GM23248 (cell line): ENCODE results near the gene GPR39. TPM values are rescaled to one million over a fixed set of nuclear protein-coding genes. Genes with fewer than 3 reads are reported as not detected.
A peak's percentile ranks its signal among the peaks of the same experiment; 100 is the strongest.

ENCODE experiments used
- DNase-seq: peaks from one replicate; pipeline ENCODE4 v3.0.0-alpha.2; 2015
- H2AFZ ChIP-seq: fragments of 200-600 bp; sonication (generic); 2 replicates; pipeline ENCODE4 v1.6.1; 2016; ENCODE audit warnings: antibody characterized with exemption
- H3F3A ChIP-seq: fragments of 200-600 bp; sonication (generic); 2 replicates; pipeline ENCODE4 v1.6.1; 2016; ENCODE audit warnings: mild to moderate bottlenecking, antibody characterized with exemption, mixed run types; ENCODE audit not compliant: insufficient read depth
- H3K27ac ChIP-seq: fragments of 200-600 bp; sonication (generic); 2 replicates; pipeline ENCODE4 v1.5.1; 2016; ENCODE audit warnings: mild to moderate bottlenecking
- H3K27me3 ChIP-seq: fragments of 200-600 bp; sonication (generic); replicated peaks from 2 replicates; pipeline ENCODE4 v1.6.1; 2016; ENCODE audit warnings: mild to moderate bottlenecking; ENCODE audit not compliant: insufficient read depth
- H3K36me3 ChIP-seq: fragments of 200-600 bp; sonication (generic); 2 replicates; pipeline ENCODE4 v1.6.1; 2016; ENCODE audit warnings: low read depth, mild to moderate bottlenecking
- H3K4me1 ChIP-seq: fragments of 200-600 bp; sonication (generic); 2 replicates; pipeline ENCODE4 v1.6.1; 2016; ENCODE audit warnings: mild to moderate bottlenecking; ENCODE audit not compliant: insufficient read depth
- H3K4me2 ChIP-seq: fragments of 200-600 bp; sonication (generic); one replicate; pipeline ENCODE4 v1.6.1; 2016; ENCODE audit warnings: mild to moderate bottlenecking; ENCODE audit not compliant: unreplicated experiment
- H3K4me3 ChIP-seq: fragments of 200-600 bp; sonication (generic); 2 replicates; pipeline ENCODE4 v1.5.1; 2016; ENCODE audit warnings: mild to moderate bottlenecking
- H3K79me2 ChIP-seq: fragments of 200-600 bp; sonication (generic); 2 replicates; pipeline ENCODE4 v1.6.1; 2016; ENCODE audit warnings: mild to moderate bottlenecking; ENCODE audit not compliant: insufficient read depth
- H3K9ac ChIP-seq: fragments of 200-600 bp; sonication (generic); 2 replicates; pipeline ENCODE4 v1.6.1; 2016; ENCODE audit warnings: mild to moderate bottlenecking
- H3K9me2 ChIP-seq: fragments of 200-600 bp; sonication (generic); 2 replicates; pipeline ENCODE4 v1.6.1; 2016; ENCODE audit warnings: mixed run types, mild to moderate bottlenecking, moderate library complexity; ENCODE audit not compliant: insufficient read depth
- H3K9me3 ChIP-seq: fragments of 200-600 bp; sonication (generic); one replicate; pipeline ENCODE4 v1.6.1; 2017; ENCODE audit warnings: low read depth
- H4K20me1 ChIP-seq: fragments of 200-600 bp; sonication (generic); 2 replicates; pipeline ENCODE4 v1.6.0; 2016; ENCODE audit not compliant: insufficient read depth
- EZH2 ChIP-seq: fragments of 200-600 bp; sonication (generic); IDR thresholded peaks from 2 replicates; pipeline ENCODE4 v1.6.1; 2018; ENCODE audit warnings: antibody characterized with exemption, mild to moderate bottlenecking; ENCODE audit not compliant: insufficient read depth, poor library complexity, severe bottlenecking
- EZH2phosphoT487 ChIP-seq: fragments of 200-600 bp; sonication (generic); IDR thresholded peaks from 2 replicates; pipeline ENCODE4 v1.6.1; 2018; ENCODE audit warnings: antibody characterized with exemption, moderate library complexity, mild to moderate bottlenecking, low read depth; ENCODE audit not compliant: insufficient read depth
- WGBS, 2 experiments: methylation state at CpG; one replicate each; pipeline ENCODE4 v1.1.6; 2015 to 2017; ENCODE audit warnings: low lambda C conversion rate in 2 of 2, low coverage in 1 of 2; ENCODE audit errors: missing lambda C conversion rate in 2 of 2; 5-methylcytosine and 5-hydroxymethylcytosine counted together
- in situ Hi-C: fragments of 300-500 bp; cut with MboI; formaldehyde crosslinking; loops from 2 replicates; pipeline ENCODE4 v1.15.0; 2020
- polyA plus RNA-seq: library from polyadenylated mRNA; unstranded; fragments of >200 nt; fragmentation: Nextera tagmentation; extraction: Ambion mirVana; gene quantifications from 2 replicates; pipeline ENCODE4 v1.2.1, GENCODE V29; 2016
- total RNA-seq: library from RNA; depleted of rRNA; stranded (reverse); fragments of >200 nt; shearing (Covaris generic); gene quantifications from 2 replicates; pipeline ENCODE4 v1.2.3, GENCODE V29; 2014

The GPR39 gene
- total and polyA plus RNA-seq, 2 experiments from 2014 or later, result 1.6 to 2.6 TPM

DNA sequence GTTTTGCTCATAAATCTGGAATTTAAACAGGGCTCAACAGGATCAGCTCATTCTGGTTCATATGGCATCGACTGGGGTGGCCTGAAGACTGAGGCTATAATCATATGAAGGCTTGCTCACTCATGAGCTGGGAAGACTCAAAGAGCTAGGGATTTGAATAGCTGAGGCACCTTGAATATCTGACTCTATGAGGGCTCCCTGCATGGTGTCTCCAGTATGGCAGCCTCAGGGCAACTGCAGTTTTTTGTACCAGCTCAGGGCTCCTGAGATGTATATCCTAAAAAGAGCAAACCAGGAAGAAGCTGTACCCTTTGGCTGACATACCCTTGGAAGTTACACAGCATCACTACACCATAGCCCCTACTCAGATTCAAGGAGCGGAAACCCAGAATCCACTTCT lies 15.3 kb upstream of the GPR39 start:
- in situ Hi-C loops, result no loop called here
- no peak overlapping the region for H3K4me2 ChIP-seq
- H3K36me3 ChIP-seq, result no peaks in the 10 kb centered on the region
- no peaks in the 10 kb centered on the region for H4K20me1 ChIP-seq
- no peak overlapping the region for H2AFZ ChIP-seq
- no peaks in the 10 kb centered on the region for H3K9me2 ChIP-seq
- no peak overlapping the region for H3K4me3 ChIP-seq
- H3K27me3 ChIP-seq, result no peaks in the 10 kb centered on the region; the same call in 1 of the 2 replicates
- no peak for DNase-seq
- 0 out of 2 replicates have a peak, but pooled peaks cover 4% of the 10 kb centered on the region for H3F3A ChIP-seq
- TF ChIP-seq EZH2phosphoT487, result no peak
- no peak for TF ChIP-seq EZH2
- H3K4me1 ChIP-seq, result no peaks in the 10 kb centered on the region
- no peaks in the 10 kb centered on the region for H3K79me2 ChIP-seq
- H3K9me3 ChIP-seq, result no peaks in the 10 kb centered on the region
- H3K27ac ChIP-seq, result no peak overlapping the region
- WGBS, 2 experiments, result 48 to 54% methylated on average over 2 of the region's 2 CpGs
- no peak overlapping the region for H3K9ac ChIP-seq

DNA sequence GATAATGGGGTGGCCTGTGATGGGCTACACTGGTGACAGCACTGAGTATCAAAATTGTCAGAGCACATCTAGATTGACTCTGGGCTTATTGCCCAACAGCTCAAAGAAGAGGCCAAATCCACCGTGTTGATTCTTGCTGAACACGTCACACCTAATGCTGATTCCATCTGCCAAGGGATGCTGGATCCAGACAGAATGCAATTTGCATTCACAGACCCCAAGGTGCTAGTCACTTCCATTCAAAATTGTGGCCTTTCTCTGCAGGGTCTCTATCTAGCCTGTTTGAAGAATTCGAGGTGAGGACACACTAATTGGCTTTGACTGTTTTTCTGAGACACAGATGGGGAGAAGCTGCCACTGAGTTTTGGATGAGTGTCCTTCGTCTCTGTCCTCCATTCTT lies 13.5 kb upstream of the GPR39 start:
- no peaks in the 10 kb centered on the region; the same call in 1 of the 2 replicates for H3K27me3 ChIP-seq
- H3K4me1 ChIP-seq, result no peaks in the 10 kb centered on the region
- H3K4me3 ChIP-seq, result no peak overlapping the region
- no peak overlapping the region for H3K4me2 ChIP-seq
- H3K27ac ChIP-seq, result no peak overlapping the region
- no peak overlapping the region for H2AFZ ChIP-seq
- TF ChIP-seq EZH2phosphoT487 (no peak), EZH2 (no peak)
- no peaks in the 10 kb centered on the region for H4K20me1 ChIP-seq
- H3K9me3 ChIP-seq, result no peaks in the 10 kb centered on the region
- no peaks in the 10 kb centered on the region for H3K79me2 ChIP-seq
- H3K36me3 ChIP-seq, result no peaks in the 10 kb centered on the region
- 67 to 76% methylated on average over 4 of the region's 4 CpGs for WGBS, 2 experiments
- H3F3A ChIP-seq, result 0 out of 2 replicates have a peak, but pooled peaks cover 4% of the 10 kb centered on the region
- H3K9ac ChIP-seq, result no peak overlapping the region
- H3K9me2 ChIP-seq, result no peaks in the 10 kb centered on the region
- no peak for DNase-seq
- in situ Hi-C loops, result no loop called here

DNA sequence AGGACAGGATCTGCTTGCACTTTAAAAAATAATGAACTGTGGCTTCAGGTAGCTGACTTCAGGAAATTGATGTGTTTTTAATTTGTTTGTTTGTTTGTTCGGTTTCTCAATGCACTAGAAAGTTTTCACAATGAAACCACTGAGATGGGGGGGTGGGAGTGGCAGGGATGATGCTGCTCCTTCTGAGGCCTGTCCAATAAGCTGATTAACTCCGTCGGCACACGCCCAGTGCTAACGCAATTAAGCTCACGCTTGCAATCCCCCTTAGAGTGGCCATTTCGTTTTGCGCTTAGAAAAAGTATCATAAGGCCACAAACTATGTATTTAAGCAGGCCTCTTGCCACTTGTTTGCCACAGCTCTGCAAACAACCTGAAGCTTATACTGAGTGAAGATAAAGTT lies 12.5 kb upstream of the GPR39 start:
- 30 to 35% methylated on average over 8 of the region's 8 CpGs for WGBS, 2 experiments
- Histone ChIP-seq H3K4me3 (no peak overlapping the region), H2AFZ (no peak overlapping the region), H3K79me2 (no peaks in the 10 kb centered on the region), H3K4me2 (peak overlapping the region; percentile 24), H3K4me1 (no peaks in the 10 kb centered on the region), H3K27ac (no peak overlapping the region), H3K9me2 (no peaks in the 10 kb centered on the region), H3F3A (0 out of 2 replicates have a peak, but pooled peaks cover 4% of the 10 kb centered on the region), H4K20me1 (no peaks in the 10 kb centered on the region), H3K36me3 (no peaks in the 10 kb centered on the region), H3K27me3 (no peaks in the 10 kb centered on the region; the same call in 1 of the 2 replicates), H3K9me3 (no peaks in the 10 kb centered on the region), H3K9ac (no peak overlapping the region)
- in situ Hi-C loops, result no loop called here
- TF ChIP-seq EZH2 (no peak), EZH2phosphoT487 (no peak)
- peak; percentile 46 for DNase-seq

DNA sequence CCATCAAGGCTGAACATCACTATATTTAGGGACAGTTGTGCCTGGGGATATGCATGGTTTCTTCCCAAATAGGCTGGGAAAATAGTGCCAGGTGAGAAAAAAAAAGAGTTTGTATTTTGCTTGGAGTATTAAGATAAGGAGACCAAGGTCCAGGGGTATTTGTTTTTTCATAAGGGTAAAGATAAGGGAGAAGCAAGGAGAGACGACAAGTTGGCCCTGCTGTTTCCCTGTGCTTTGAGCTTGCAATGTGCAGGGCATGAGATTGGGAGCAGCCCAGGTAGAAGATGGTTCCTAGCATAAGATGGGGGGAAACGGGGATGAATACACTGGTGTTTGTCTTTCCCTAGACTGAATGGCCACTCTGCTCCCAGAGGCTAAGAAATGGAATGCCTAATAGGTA lies 8.8 kb upstream of the GPR39 start:
- Histone ChIP-seq H3K9me2 (no peaks in the 10 kb centered on the region), H3K9ac (no peak overlapping the region), H3K4me2 (no peak overlapping the region), H3K4me3 (no peak overlapping the region), H3K4me1 (no peaks in the 10 kb centered on the region), H3K9me3 (no peaks in the 10 kb centered on the region), H4K20me1 (no peaks in the 10 kb centered on the region), H3K27me3 (no peaks in the 10 kb centered on the region; the same call in 1 of the 2 replicates), H2AFZ (no peak overlapping the region), H3K36me3 (no peaks in the 10 kb centered on the region), H3K79me2 (no peaks in the 10 kb centered on the region), H3F3A (0 out of 2 replicates have a peak, but pooled peaks cover 4% of the 10 kb centered on the region), H3K27ac (no peak overlapping the region)
- DNase-seq, result no peak
- TF ChIP-seq EZH2phosphoT487, result no peak
- no peak for TF ChIP-seq EZH2
- in situ Hi-C loops, result no loop called here
- 41 to 45% methylated on average over 2 of the region's 2 CpGs for WGBS, 2 experiments

DNA sequence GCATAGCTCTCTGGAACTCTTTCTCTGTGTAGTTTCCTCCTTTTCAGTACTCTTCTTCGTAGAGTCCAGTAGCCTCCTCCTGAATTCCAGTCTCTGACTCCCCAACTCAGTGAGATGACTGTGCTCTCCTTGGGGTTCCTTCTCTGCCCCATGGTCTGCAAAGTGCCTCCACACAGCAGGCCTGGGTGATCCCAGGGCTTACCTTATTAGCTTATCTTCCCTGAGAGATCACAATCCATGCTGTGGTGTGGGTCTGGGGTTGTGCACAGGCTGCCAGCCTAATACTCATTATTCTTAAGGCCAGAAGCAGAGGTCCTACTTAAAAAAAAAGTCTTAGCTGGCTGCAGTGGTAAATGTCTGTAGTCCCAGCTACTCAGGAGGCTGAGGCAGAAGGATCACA lies 4.6 kb upstream of the GPR39 start:
- Histone ChIP-seq H3K9me2 (no peaks in the 10 kb centered on the region), H3K27ac (no peak overlapping the region), H3K36me3 (no peaks in the 10 kb centered on the region), H3K9me3 (no peaks in the 10 kb centered on the region), H3K79me2 (no peaks in the 10 kb centered on the region), H3K4me1 (peaks cover 16% of the 10 kb centered on the region), H3K4me2 (no peak overlapping the region), H2AFZ (no peak overlapping the region), H3K27me3 (no peaks in the 10 kb centered on the region), H3F3A (peaks cover 8% of the 10 kb centered on the region), H3K9ac (no peak overlapping the region), H4K20me1 (no peaks in the 10 kb centered on the region), H3K4me3 (no peak overlapping the region)
- no peak for TF ChIP-seq EZH2
- DNase-seq, result no peak
- WGBS, 2 experiments, result 81 to 95% methylated on average over 1 of the region's 1 CpG
- in situ Hi-C loops, result no loop called here
